AG10803 (cell line): Measurements from ENCODE around the gene KRT8.

ENCODE experiments used
- DNase-seq: peaks from one replicate; pipeline ENCODE4 v3.0.0; 2010; ENCODE audit warnings: low read depth
- H3K4me3 ChIP-seq: 2 replicates; pipeline ENCODE4 v1.5.1; 2011; ENCODE audit warnings: mild to moderate bottlenecking, low read length, control low read depth
- TF ChIP-seq, protein P1 (sequence below): conservative IDR thresholded peaks from 2 replicates; pipeline ENCODE4 v1.5.1; 2011; ENCODE audit warnings: mild to moderate bottlenecking, low read length, control low read depth, inconsistent platforms

Gene KRT8

DNA sequence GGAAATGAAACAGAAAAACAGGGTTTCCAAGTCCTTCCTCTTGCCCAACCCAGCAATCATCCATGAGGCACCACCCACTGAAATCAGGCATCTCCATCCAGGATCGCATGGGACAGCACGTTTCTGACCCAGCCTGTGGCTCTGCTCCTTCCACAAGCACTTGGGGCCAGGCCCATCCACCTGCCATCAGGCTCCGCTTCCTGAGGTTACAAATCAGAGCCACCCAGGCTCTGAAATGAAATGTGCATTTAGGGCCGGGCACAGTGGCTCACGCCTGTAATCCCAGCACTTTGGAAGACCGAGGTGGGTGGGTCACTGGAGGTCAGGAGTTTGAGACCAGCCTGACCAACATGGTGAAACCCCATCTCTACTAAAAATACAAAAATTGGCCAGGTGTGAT lies 55.4 kb downstream of the KRT8 start:
- TF ChIP-seq, protein P1, sequence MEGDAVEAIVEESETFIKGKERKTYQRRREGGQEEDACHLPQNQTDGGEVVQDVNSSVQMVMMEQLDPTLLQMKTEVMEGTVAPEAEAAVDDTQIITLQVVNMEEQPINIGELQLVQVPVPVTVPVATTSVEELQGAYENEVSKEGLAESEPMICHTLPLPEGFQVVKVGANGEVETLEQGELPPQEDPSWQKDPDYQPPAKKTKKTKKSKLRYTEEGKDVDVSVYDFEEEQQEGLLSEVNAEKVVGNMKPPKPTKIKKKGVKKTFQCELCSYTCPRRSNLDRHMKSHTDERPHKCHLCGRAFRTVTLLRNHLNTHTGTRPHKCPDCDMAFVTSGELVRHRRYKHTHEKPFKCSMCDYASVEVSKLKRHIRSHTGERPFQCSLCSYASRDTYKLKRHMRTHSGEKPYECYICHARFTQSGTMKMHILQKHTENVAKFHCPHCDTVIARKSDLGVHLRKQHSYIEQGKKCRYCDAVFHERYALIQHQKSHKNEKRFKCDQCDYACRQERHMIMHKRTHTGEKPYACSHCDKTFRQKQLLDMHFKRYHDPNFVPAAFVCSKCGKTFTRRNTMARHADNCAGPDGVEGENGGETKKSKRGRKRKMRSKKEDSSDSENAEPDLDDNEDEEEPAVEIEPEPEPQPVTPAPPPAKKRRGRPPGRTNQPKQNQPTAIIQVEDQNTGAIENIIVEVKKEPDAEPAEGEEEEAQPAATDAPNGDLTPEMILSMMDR, result no peak
- DNase-seq, result no peak

DNA sequence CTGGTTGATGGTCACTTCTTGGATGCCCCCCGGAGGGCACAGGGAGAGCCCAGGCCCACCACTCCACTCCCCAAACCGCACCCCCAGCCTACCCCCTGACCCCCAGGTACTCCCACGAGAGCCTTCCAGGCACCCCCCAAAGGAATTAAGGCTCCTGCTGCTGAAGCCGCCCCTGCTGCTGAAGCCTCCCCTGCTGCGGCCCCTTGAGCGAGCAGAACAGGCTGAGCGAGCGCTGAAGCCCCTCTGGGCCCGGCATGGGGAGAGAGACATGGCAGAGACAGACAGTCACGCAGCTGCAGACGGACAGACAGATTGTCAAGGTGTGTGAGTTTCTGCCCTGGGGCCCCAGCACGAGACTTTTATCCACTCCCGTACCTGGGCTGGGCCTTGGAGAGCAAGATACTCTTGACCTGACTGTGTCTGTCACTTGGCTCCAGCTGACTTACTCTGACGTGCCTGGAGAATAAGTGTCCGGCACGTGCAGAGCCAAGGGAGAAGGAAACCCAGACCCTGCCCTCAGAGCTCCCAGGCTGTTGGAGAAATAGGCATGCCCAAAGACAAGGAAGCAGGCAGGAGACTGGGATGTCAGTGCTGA lies 56.1 kb downstream of the KRT8 start, which contains the start of gene KRT78:
Gene KRT78 (minus strand): TSS at position 334 of the 595 bp plus-strand sequence. CDS start 64 bp downstream, at position 270.
- DNase-seq, result no peak
- no peak within 1 kb of the TSS for H3K4me3 ChIP-seq
- TF ChIP-seq, protein P1, result no peak

More for the DNA sequence above, 55.4 kb downstream of the KRT8 start:
- no peak overlapping the region for H3K4me3 ChIP-seq

DNA sequence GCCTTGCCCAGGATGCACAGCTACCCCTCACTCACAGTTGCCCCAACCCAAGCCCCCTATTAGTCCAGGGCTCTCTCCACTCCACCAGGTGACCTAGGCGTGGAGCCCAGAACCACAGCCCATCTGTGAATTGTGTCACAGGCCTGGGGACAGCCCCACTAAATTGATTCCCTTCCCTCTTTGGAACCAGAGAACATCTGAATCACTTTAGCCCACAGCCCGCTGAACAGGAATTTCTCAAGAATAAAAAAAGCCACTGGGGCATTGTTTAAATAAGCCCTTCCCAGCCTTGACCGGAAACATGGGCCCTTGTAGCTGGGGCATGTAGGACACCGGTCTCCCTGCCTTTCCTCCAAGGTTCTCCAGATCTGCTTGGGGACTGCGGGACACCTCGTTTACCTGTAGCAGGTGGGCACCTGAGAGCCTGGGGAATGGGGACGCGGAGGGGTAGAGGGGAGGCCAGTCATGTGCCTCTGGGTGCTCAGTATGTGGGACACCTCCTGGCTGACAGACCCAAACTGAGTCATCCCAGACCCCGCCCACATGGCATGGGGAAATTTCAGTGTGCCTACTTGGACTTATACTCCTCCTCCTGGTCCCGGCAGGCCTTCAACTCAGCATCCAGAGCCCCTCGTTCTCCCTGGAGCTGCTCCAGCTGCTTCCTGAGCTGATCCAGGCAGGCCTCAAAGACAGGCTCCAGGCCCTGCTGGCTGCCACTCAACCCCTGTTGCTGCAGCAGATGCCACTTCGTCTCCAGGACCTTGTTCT lies 57.4 kb downstream of the KRT8 start:
- no peak overlapping the region for H3K4me3 ChIP-seq
- TF ChIP-seq, protein P1, result no peak
- no peak for DNase-seq
